MCF 10A (cell line): Measurements from ENCODE around the gene ARHGAP40. TPM values are rescaled to one million over a fixed set of nuclear protein-coding genes. Genes with fewer than 3 reads are reported as not detected.

Source experiments
- BruUV-seq: library from RNA; stranded (reverse); fragments of 400-500 nt; replicated peaks from 2 replicates; lab custom pipeline; 2021; lab: Mats Ljungman, UMichigan
- CTCF ChIA-PET: fragments of 300-600 bp; sonication (Branson Sonifier 250); formaldehyde crosslinking; extraction: SDS; loops from one replicate; lab custom pipeline; 2021; ENCODE audit warnings: antibody characterized with exemption, inconsistent platforms; lab: Yijun Ruan, JAX
- POLR2A ChIA-PET: fragments of 300-600, 350-650 bp; sonication (Branson Sonifier 250); formaldehyde crosslinking; extraction: SDS; loops from one replicate; lab custom pipeline; 2020; ENCODE audit warnings: antibody characterized with exemption, inconsistent platforms; lab: Yijun Ruan, JAX
- DNase-seq: peaks from one replicate; pipeline ENCODE4 v3.0.0-alpha.2; 2018; ENCODE audit not compliant: unreplicated experiment
- H3K27ac Mint-ChIP-seq: one replicate; pipeline ENCODE4 v1.8.0; 2022; ENCODE audit warnings: mild to moderate bottlenecking, low read depth, mixed read lengths; ENCODE audit not compliant: unreplicated experiment
- H3K27me3 Mint-ChIP-seq: one replicate; pipeline ENCODE4 v1.8.0; 2022; ENCODE audit warnings: mixed read lengths; ENCODE audit not compliant: insufficient read depth, unreplicated experiment
- H3K36me3 Mint-ChIP-seq: one replicate; pipeline ENCODE4 v1.8.0; 2022; ENCODE audit warnings: mild to moderate bottlenecking, moderate library complexity, mixed read lengths; ENCODE audit not compliant: insufficient read depth, unreplicated experiment
- H3K4me1 Mint-ChIP-seq: one replicate; pipeline ENCODE4 v1.8.0; 2022; ENCODE audit warnings: mixed read lengths; ENCODE audit not compliant: insufficient read depth, unreplicated experiment
- H3K4me3 Mint-ChIP-seq: one replicate; pipeline ENCODE4 v1.8.0; 2022; ENCODE audit warnings: mild to moderate bottlenecking, moderate library complexity, mixed read lengths; ENCODE audit not compliant: unreplicated experiment
- H3K9me3 Mint-ChIP-seq: one replicate; pipeline ENCODE4 v1.8.0; 2022; ENCODE audit warnings: mixed read lengths; ENCODE audit not compliant: unreplicated experiment
- intact Hi-C: fragments of 100-400 bp; cut with micrococcal nuclease; formaldehyde crosslinking; loops from 2 replicates; pipeline ENCODE4 v1.14.1; 2022
- total RNA-seq: library from RNA; stranded (reverse); gene quantifications from 2 replicates; pipeline ENCODE4 v1.2.3, GENCODE V29; 2022
- TF ChIP-seq, protein P1 (sequence below): fragments of 200-600 bp; IDR thresholded peaks from one replicate; pipeline ENCODE4 v1.8.0; 2022; ENCODE audit warnings: antibody characterized with exemption, mild to moderate bottlenecking; ENCODE audit not compliant: unreplicated experiment

ARHGAP40 gene
- total RNA-seq, 1 experiment from 2014 or later, result not detected

DNA sequence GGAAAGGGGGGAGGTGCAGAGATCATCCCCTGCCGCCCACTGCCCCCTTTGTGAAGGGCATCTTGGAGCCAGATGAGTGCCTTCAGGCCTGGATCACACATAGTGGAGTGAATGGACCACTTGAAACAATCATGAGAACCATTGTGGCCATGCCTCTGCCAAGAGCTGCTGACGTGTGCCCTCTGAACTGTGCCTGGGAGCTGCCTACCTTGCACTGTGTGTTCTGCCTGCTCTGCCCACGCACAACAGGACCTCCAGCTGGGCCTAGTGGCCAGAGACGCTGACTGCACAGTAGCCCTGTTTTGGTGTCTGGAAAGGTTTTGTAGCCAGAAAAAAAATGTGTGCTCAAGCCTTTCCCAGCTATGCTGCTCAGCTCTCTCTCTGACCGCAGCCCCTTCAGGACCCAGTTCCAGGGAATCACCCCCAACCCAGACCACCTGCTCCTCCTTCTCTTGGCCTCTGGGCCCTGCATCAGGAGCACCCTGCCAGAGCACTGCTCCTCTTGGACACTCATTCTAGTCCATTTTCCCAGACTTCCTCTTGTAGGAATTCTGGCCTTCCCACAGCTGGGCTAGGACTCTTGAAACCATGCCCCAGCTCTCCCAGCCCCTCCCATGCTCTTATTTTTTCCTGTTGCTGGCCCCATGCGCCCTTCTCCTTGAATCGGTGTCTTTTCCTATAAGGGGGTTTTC lies 22.2 kb upstream of the ARHGAP40 start:
- Mint-ChIP-seq H3K27ac (no peak overlapping the region), H3K4me3 (no peak overlapping the region), H3K4me1 (peaks cover 5% of the 10 kb centered on the region), H3K36me3 (peaks cover 17% of the 10 kb centered on the region), H3K27me3 (no peaks in the 10 kb centered on the region), H3K9me3 (no peaks in the 10 kb centered on the region)
- ChIA-PET CTCF (no interaction called here), POLR2A (interaction anchor here (1.0 to 1.3 kb wide), 2 partner anchors 9 to 17 kb away, joined by 3 to 4 read pairs; no protein-coding TSS in a partner anchor)
- TF ChIP-seq, protein P1, sequence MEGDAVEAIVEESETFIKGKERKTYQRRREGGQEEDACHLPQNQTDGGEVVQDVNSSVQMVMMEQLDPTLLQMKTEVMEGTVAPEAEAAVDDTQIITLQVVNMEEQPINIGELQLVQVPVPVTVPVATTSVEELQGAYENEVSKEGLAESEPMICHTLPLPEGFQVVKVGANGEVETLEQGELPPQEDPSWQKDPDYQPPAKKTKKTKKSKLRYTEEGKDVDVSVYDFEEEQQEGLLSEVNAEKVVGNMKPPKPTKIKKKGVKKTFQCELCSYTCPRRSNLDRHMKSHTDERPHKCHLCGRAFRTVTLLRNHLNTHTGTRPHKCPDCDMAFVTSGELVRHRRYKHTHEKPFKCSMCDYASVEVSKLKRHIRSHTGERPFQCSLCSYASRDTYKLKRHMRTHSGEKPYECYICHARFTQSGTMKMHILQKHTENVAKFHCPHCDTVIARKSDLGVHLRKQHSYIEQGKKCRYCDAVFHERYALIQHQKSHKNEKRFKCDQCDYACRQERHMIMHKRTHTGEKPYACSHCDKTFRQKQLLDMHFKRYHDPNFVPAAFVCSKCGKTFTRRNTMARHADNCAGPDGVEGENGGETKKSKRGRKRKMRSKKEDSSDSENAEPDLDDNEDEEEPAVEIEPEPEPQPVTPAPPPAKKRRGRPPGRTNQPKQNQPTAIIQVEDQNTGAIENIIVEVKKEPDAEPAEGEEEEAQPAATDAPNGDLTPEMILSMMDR, result no peak
- no peak for DNase-seq
- intact Hi-C loops, result no loop called here
- no TSS peak for BruUV-seq

DNA sequence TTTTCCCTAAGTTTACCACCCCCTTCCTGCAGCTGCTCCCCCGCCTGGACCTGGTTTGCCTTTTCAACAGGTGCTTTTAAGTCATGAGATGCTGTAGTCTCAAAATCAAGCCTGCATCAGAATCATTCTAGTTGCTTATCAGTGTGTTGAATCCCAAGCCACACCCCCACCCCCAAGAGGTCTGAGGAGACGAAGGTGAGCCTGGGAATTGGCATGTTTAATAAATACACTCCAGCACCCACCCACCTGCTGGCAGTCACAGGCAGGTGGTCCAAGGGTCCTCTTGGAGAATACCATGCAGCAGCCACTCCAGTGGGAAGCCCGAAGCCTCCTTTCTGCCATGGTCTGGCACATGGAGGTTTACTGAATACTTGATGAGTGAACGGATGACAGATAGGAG lies 21.7 kb upstream of the ARHGAP40 start:
- Mint-ChIP-seq H3K9me3 (no peaks in the 10 kb centered on the region), H3K36me3 (peaks cover 12% of the 10 kb centered on the region), H3K27ac (no peak overlapping the region), H3K4me1 (peaks cover 5% of the 10 kb centered on the region), H3K4me3 (no peak overlapping the region), H3K27me3 (no peaks in the 10 kb centered on the region)
- intact Hi-C loops, result no loop called here
- TF ChIP-seq, protein P1, result no peak
- POLR2A ChIA-PET, result interaction anchor here (1.0 to 1.3 kb wide), 3 partner anchors 10 to 145 kb away, joined by 3 to 4 read pairs (median 4); partner anchors contain the start of gene SNHG17
- CTCF ChIA-PET, result interaction anchor here (0.7 kb wide), 1 partner anchor 358 kb away, joined by 3 read pairs; no protein-coding TSS in a partner anchor
- no peak for DNase-seq
- no TSS peak for BruUV-seq

DNA sequence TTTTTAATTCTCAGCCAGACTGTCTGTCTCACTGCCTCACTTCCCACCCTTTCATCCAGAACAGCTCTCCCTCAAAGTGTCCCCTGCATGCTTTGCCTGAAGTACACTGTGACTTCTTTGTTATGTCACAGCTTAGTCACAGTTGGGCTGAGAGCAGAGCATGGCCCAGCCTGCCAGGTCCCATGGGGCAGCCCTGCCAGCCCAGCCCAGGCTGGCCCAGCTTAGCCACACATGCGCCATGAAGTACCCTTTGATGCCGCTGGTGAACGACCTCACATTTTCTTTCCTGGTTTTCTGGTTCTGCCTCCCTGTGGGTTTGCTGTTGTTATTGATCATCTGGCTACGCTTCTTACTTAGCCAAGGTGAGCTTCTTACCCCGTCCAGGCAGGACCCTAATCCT lies 20.6 kb upstream of the ARHGAP40 start, which contains the start of gene ADIG:
TSS of gene ADIG (plus strand) at position 185 of the 400 bp plus-strand sequence. CDS start at position 239, 54 bp downstream.
- Mint-ChIP-seq H3K9me3 (no peaks in the 10 kb centered on the region), H3K4me3 (no peak within 1 kb of the TSS), H3K27me3 (no peaks in the 10 kb centered on the region), H3K4me1 (peaks cover 5% of the 10 kb centered on the region), H3K27ac (peak within 1 kb of the TSS; percentile 57), H3K36me3 (peaks cover under 1% of the 10 kb centered on the region)
- POLR2A ChIA-PET, result interaction anchor here (1.0 kb wide), 1 partner anchor 146 kb away, joined by 4 read pairs; the partner anchor contains the start of gene SNHG17
- TF ChIP-seq, protein P1, result no peak
- no peak for DNase-seq
- no TSS peak for BruUV-seq
- intact Hi-C loops, result no loop called here
- CTCF ChIA-PET, result interaction anchor here (0.5 to 0.6 kb wide), 2 partner anchors 8 to 299 kb away, joined by 3 read pairs; no protein-coding TSS in a partner anchor

DNA sequence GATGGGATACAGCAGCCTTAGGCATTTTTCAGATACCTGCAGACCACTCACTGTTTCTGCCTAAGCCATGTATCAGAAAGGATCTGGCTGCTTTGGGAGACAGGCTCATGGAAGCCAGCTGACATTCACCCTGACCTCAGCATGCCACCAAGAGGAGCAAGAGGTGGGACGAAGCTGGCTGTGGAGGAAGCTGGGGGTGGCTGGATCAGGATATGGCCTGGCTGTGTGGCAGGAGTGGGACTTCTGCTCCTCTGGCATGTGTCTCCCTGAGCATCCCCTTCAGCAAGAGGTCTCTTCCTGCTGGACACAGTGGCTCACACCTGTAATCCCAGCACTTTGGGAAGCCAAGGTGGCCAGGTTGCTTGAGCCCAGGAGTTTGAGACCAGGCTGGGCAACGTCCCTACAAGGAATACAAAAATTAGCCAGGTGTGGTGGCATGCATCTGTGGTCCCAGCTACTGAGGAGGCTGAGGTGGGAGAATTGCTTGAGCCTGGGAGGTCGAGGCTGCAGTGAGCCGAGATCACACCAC lies 19.7 kb upstream of the ARHGAP40 start:
- Mint-ChIP-seq H3K27me3 (no peaks in the 10 kb centered on the region), H3K4me3 (no peak overlapping the region), H3K36me3 (no peaks in the 10 kb centered on the region), H3K4me1 (peaks cover 5% of the 10 kb centered on the region), H3K9me3 (no peaks in the 10 kb centered on the region), H3K27ac (no peak overlapping the region)
- ChIA-PET CTCF (interaction anchor here (0.5 to 0.7 kb wide), 5 partner anchors 31 to 1585 kb away, joined by 3 to 4 read pairs (median 3); no protein-coding TSS in a partner anchor), POLR2A (no interaction called here)
- no TSS peak for BruUV-seq
- no peak for DNase-seq
- TF ChIP-seq, protein P1, result no peak
- intact Hi-C loops, result no loop called here
